ENCODE data around the gene CRYM. TPM values are rescaled to one million over a fixed set of nuclear protein-coding genes. Genes with fewer than 3 reads are reported as not detected.
A peak's percentile ranks its signal among the peaks of the same experiment; 100 is the strongest.

CRYM gene
- total RNA-seq, 2 donors from 2014 or later = not detected

GRCh38 chr16:21228361-21228872, 49.7 kb downstream of the CRYM start:
- ATAC-seq (no peak), DNase-seq (ENCODE audit: low spot score in 2 of 2) (no peak)
- H3K9me3 Mint-ChIP-seq = no peaks in the 10 kb centered on the region
- no peaks in the 10 kb centered on the region for H3K36me3 Mint-ChIP-seq
- no peak overlapping the region for H3K27ac Mint-ChIP-seq

DNA sequence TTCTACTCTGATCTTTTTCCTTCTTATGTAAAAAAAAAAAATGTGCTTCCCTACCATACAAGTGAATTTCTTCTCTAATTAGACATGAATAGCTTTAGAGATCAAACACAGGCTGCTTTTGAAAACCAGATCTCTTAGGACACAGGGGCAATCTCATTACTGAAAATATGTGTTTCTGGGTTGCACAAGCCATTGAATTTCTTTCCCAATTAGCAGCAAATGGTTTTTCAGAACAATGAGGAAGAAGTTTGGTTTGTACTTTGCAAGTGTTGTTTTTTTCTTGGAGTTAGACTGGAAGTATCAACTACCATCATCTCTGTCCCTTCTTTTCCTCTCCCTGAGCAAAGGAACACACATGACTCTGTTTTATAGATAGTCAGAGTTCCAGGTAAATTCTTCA, 50.2 kb downstream of the CRYM start:
- DNase-seq (ENCODE audit: low spot score in 2 of 2) = no peak
- Mint-ChIP-seq H3K27ac (peak overlapping the region in 1 of 2 donors; percentile 18), H3K9me3 (no peaks in the 10 kb centered on the region), H3K36me3 (no peaks in the 10 kb centered on the region)
- ATAC-seq = no peak

- ATAC-seq = no peak
These were observed 51.3 kb downstream of the CRYM start for GRCh38 chr16:21226749-21227148.

DNA sequence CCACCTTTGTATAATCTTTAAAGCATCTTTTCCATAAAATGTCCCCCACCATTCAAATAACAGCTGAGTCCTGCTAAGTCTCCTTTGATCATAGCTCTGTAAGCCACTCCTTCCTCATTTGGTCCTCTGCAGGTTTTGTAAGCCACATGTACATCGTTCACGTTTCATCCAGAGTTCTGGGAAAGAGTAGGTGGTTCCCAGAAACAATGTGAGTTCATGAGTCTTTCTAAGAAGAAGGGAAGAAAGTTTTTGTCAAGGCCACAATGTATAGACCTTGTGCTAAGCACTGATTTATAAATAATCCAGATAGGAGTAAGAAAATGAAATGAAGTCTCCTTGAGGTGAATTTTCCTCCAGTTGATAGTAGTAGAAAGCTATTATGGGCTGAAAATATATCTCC, 53.3 kb downstream of the CRYM start:
- Mint-ChIP-seq H3K9me3 (no peaks in the 10 kb centered on the region), H3K36me3 (no peaks in the 10 kb centered on the region), H3K27ac (peak overlapping the region in 1 of 2 donors; percentile 7)
- no peak for DNase-seq (ENCODE audit: low spot score in 2 of 2)
- peak in 1 of 2 donors; percentile 66 for ATAC-seq

More at GRCh38 chr16:21226749-21227148, 51.3 kb downstream of the CRYM start:
- no peaks in the 10 kb centered on the region for H3K9me3 Mint-ChIP-seq
- no peaks in the 10 kb centered on the region for H3K36me3 Mint-ChIP-seq
- no peak overlapping the region for H3K27ac Mint-ChIP-seq
- no peak for DNase-seq (ENCODE audit: low spot score in 2 of 2)

DNA sequence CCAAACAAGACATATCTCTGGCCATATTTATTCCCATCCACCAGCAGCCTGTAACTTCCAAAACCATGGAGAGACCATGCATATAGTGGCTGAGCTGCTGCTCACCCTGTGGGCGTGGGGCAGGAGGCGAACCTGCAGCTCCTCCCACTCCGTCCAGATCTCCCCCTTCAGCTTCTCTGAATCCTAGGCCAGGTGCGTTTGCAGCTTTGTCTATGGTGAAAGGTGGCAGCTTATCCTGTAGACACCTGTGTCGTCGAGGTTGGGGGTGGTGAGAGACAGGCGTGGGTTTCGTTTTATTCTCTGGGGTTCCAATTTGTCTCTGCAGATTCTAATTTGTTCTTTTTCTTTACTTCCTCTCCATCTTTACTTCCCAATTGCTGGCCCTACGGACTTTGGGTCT, 54.3 kb downstream of the CRYM start:
- Mint-ChIP-seq H3K9me3 (no peaks in the 10 kb centered on the region), H3K27ac (peak overlapping the region in 1 of 2 donors; percentile 62), H3K36me3 (no peaks in the 10 kb centered on the region)
- no peak for ATAC-seq
- no peak for DNase-seq (ENCODE audit: low spot score in 2 of 2)

GRCh38 chr16:21222495-21223337, 55.4 kb downstream of the CRYM start:
- no peak for ATAC-seq
- DNase-seq (ENCODE audit: low spot score in 2 of 2) = no peak
- Mint-ChIP-seq H3K27ac (no peak overlapping the region), H3K36me3 (no peaks in the 10 kb centered on the region), H3K9me3 (no peaks in the 10 kb centered on the region)

GRCh38 chr16:21219551-21219950, 58.5 kb downstream of the CRYM start:
- Mint-ChIP-seq H3K9me3 (no peaks in the 10 kb centered on the region), H3K27ac (no peak overlapping the region), H3K36me3 (no peaks in the 10 kb centered on the region)
- ATAC-seq (no peak), DNase-seq (ENCODE audit: low spot score in 2 of 2) (no peak)

DNA sequence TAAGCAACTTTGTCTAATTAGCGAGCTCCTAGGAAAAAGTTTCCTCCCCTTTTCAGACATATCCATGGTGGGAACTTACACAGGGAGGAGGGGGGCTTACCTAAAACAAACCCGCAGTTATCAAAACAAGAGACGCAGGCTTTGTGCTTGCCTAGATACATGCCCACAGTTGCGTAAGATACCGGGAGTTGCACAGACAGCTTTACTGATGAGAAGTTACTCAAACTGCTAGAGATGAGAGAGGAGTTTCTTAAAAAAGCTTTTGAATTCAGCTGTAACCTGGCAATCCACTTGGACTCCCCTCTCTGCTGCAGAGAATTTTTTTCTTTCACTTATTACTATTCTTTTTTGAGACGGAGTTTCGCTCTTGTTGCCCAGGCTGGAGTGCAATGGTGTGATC, 59.9 kb downstream of the CRYM start:
- Mint-ChIP-seq H3K36me3 (no peaks in the 10 kb centered on the region), H3K9me3 (no peaks in the 10 kb centered on the region), H3K27ac (no peak overlapping the region)
- DNase-seq (ENCODE audit: low spot score in 2 of 2) (no peak), ATAC-seq (no peak)

- DNase-seq (ENCODE audit: low spot score in 2 of 2) (no peak), ATAC-seq (no peak)
- Mint-ChIP-seq H3K36me3 (no peaks in the 10 kb centered on the region), H3K9me3 (no peaks in the 10 kb centered on the region), H3K27ac (no peak overlapping the region)
These were observed 61.0 kb downstream of the CRYM start for GRCh38 chr16:21217121-21217520.

DNA sequence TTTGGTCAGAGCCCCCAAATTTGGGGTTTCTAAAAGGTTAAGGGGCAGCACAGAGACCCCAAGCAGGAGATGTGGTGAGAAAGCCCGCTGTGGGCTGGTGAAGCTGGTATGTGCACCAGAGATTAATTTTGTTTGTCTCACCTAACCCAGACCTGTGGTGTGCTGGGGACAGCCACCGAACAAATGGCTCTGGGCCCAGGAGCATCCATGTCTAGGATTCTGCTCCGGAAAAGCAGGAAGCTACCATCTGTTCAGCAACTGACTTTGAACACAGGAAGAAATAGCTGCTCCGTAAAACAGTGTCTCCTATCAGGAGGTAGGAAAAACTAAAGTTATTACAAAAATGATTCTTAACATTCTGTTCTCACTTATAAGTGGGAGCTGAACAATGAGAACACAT, 64.0 kb downstream of the CRYM start:
- ATAC-seq (no peak), DNase-seq (ENCODE audit: low spot score in 2 of 2) (no peak)
- H3K27ac Mint-ChIP-seq = no peak overlapping the region
- H3K36me3 Mint-ChIP-seq = no peaks in the 10 kb centered on the region
- H3K9me3 Mint-ChIP-seq = no peaks in the 10 kb centered on the region

- DNase-seq (ENCODE audit: low spot score in 2 of 2) = no peak
- H3K9me3 Mint-ChIP-seq = no peaks in the 10 kb centered on the region
- H3K36me3 Mint-ChIP-seq = no peaks in the 10 kb centered on the region
- no peak for ATAC-seq
- H3K27ac Mint-ChIP-seq = no peak within 1 kb of the TSS
These were observed 66.6 kb downstream of the CRYM start, which contains the start of gene ZP2 for GRCh38 chr16:21211486-21211885. Gene ZP2, minus strand, starts transcription at chr16:21211574. Its CDS starts 27 bp downstream, at chr16:21211547.

Other genes with a start within 250 kb of the CRYM start
- not detected for gene DNAH3, start 127.4 kb downstream of the CRYM start, total RNA-seq
- 10 to 100 TPM; 15.3 to 33.6 TPM for gene LDAF1, start 119.6 kb downstream of the CRYM start, total RNA-seq
- gene ZP2, start 66.7 kb downstream of the CRYM start, total RNA-seq = not detected
- gene ANKS4B, start 44.6 kb downstream of the CRYM start, total RNA-seq = not detected

Measured in activated naive CD4-positive, alpha-beta T cell treated with anti-CD3 and anti-CD28 coated beads, Interleukin-2, amount 50 U/mL, for 72 hours (primary cell).